Skeletal muscle satellite cell (primary cell): ENCODE results near the gene ARGLU1.

ENCODE experiments used
- H3K27me3 ChIP-seq: 2 replicates; pipeline ENCODE4 v1.7.0; 2013; ENCODE audit warnings: low read length; ENCODE audit not compliant: control insufficient read depth, insufficient read depth
- H3K36me3 ChIP-seq: 2 replicates; pipeline ENCODE4 v1.7.0; 2013; ENCODE audit warnings: mild to moderate bottlenecking, control low read depth, low read length; ENCODE audit not compliant: insufficient read depth
- H3K4me1 ChIP-seq: 2 replicates; pipeline ENCODE4 v1.7.0; 2013; ENCODE audit warnings: low read length; ENCODE audit not compliant: control insufficient read depth, insufficient read depth
- H3K4me2 ChIP-seq: 2 replicates; pipeline ENCODE4 v1.7.0; 2013; ENCODE audit warnings: mild to moderate bottlenecking, low read length
- H3K4me3 ChIP-seq: 2 replicates; pipeline ENCODE4 v1.7.0; 2013; ENCODE audit warnings: low read length
- H3K9ac ChIP-seq: 2 replicates; pipeline ENCODE4 v1.7.0; 2013; ENCODE audit warnings: mild to moderate bottlenecking, low read depth, low read length, moderate library complexity
- H3K9me3 ChIP-seq: replicated peaks from 2 replicates; pipeline ENCODE4 v1.7.0; 2013; ENCODE audit warnings: mild to moderate bottlenecking, control low read depth, low read length

ARGLU1 gene

DNA sequence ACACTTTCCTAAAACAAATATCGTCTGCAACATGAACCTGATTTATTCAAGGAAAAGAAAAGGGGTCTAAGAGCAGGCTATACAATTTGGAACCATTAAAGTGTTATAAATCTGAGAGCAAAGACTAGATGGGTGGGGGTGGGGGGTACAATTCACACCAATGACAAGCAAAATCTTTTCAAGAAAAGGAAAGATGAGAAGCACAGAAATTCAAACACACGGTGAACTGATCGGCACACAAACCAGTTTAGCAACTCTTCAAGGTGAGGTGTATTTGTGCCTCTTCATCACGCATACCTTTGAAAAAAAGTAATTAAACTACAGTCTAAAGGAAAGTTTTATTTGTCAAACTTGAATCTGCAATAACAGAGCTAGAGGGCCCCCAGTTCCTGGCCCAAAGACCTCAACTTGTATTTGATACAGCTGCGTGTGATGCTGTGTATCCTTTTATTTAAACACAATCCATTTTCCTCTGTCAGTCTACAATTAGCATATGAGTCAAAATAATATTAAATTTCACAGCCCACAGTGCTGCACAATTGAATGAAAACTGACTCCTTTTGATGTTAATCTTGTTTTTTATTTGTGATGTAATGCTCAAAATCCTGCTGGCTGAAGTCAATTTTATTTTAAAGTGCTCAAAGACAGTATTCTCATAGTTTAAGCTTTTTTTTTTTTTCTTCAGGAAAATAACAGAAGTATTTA, 46.7 kb downstream of the ARGLU1 start:
- Histone ChIP-seq H3K9me3 (no peaks in the 10 kb centered on the region), H3K9ac (no peak overlapping the region), H3K36me3 (peaks cover 18% of the 10 kb centered on the region), H3K4me2 (no peak overlapping the region), H3K4me3 (no peak overlapping the region), H3K27me3 (no peaks in the 10 kb centered on the region), H3K4me1 (peaks cover 8% of the 10 kb centered on the region)

GRCh38 chr13:106520251-106521054, 47.5 kb downstream of the ARGLU1 start:
- Histone ChIP-seq H3K9ac (no peak overlapping the region), H3K4me2 (no peak overlapping the region), H3K27me3 (no peaks in the 10 kb centered on the region), H3K9me3 (no peaks in the 10 kb centered on the region), H3K36me3 (peaks cover 18% of the 10 kb centered on the region), H3K4me3 (no peak overlapping the region), H3K4me1 (peaks cover 8% of the 10 kb centered on the region)

DNA sequence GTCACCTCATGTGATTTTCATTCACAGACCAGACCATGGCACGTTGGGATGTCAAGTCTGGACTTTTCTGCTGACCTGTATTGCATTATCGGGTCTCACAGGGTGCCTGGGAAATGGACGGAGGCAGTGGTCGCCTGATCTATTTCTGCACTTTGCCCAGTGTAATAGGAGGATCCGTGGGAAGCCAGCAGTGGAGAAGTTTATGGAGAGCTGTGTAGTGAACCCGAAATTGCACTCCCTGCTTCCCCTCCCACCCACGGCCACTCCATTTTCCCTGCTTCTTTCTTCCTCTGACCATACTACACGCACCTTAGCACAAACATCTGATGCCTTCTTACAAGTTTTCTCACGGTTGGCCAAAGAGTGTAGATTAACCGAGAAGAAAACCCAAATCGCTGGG, 49.4 kb downstream of the ARGLU1 start:
- Histone ChIP-seq H3K4me1 (peaks cover 19% of the 10 kb centered on the region), H3K27me3 (no peaks in the 10 kb centered on the region), H3K4me3 (no peak overlapping the region), H3K36me3 (peaks cover 18% of the 10 kb centered on the region), H3K9me3 (no peaks in the 10 kb centered on the region), H3K9ac (no peak overlapping the region), H3K4me2 (no peak overlapping the region)

- no peak overlapping the region for H3K9ac ChIP-seq
- no peak overlapping the region for H3K4me2 ChIP-seq
- peaks cover 23% of the 10 kb centered on the region for H3K4me1 ChIP-seq
- H3K9me3 ChIP-seq = no peaks in the 10 kb centered on the region
- H3K4me3 ChIP-seq = no peak overlapping the region
- no peaks in the 10 kb centered on the region for H3K27me3 ChIP-seq
- H3K36me3 ChIP-seq = peaks cover 18% of the 10 kb centered on the region
These were observed 50.7 kb downstream of the ARGLU1 start for GRCh38 chr13:106517109-106517847.

DNA sequence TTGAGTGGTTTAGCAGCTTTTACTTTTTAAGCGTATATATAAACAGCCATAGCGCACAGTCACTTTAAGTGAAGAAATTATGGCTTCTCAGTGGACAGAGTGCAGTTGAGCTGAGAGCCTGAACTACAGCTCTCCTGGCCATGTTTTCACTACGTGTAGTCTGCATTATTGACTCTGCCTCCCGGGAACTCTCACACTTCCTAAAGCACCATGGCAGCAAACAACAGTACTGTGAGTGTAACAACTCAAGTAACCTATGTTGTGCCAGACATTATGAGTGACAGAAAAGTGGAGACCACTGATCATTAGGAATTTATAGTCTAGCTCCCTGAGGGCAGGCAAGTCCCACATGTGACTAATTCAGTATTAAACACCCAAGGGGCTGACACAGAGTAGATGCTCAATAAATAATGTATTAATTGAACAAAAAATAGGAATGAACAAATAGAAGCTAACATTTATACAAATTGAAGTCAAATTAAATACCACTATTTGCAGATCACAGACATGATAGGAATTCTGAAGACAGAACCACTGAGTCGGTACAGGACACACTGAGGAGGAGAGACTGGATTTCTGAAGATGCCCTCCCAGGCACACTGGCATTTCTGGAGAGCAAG, 52.2 kb downstream of the ARGLU1 start:
- no peak overlapping the region for H3K9ac ChIP-seq
- H3K4me3 ChIP-seq = no peak overlapping the region
- no peaks in the 10 kb centered on the region for H3K9me3 ChIP-seq
- peaks cover 23% of the 10 kb centered on the region for H3K4me1 ChIP-seq
- H3K27me3 ChIP-seq = no peaks in the 10 kb centered on the region
- peaks cover 27% of the 10 kb centered on the region for H3K36me3 ChIP-seq
- H3K4me2 ChIP-seq = no peak overlapping the region

DNA sequence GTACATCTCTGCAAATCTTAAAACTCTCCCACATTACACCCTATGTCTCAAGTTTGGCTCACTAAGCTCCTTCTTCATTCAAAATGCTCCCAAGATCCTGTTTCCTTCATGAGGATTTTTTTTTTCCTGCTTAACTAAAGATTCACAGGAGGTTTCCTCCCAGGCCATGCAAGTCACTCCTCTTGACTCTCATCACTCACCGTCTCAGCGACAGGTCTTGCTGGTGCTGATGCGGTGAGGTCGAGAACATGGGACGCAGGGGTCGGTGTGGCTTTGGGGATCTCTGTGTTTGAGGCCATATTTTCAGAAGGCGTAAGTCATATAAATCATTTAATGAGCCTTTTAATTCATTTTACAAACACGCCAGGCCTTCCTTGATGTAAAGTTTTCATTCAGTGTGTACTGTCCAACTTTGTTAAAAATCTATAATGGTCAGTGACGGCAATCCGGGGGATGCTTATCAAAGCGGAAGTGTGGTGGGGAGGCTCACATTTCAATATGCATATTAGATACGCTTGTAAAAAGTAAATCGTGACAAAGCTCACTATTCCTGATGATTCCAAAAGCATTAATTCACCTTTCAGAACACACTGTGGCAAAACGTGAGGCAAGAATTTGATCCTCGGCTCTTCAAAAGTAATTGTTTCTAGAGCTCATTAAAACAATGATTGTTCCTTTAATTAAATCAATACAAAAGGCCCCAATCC, 52.9 kb downstream of the ARGLU1 start:
- Histone ChIP-seq H3K9me3 (no peaks in the 10 kb centered on the region), H3K4me2 (no peak overlapping the region), H3K9ac (no peak overlapping the region), H3K27me3 (no peaks in the 10 kb centered on the region), H3K36me3 (peaks cover 29% of the 10 kb centered on the region), H3K4me1 (peaks cover 23% of the 10 kb centered on the region), H3K4me3 (no peak overlapping the region)

GRCh38 chr13:106513025-106513983, 54.6 kb downstream of the ARGLU1 start:
- H3K36me3 ChIP-seq = peaks cover 31% of the 10 kb centered on the region
- no peak overlapping the region for H3K9ac ChIP-seq
- H3K4me3 ChIP-seq = no peak overlapping the region
- peak overlapping the region; percentile 26 for H3K4me2 ChIP-seq
- H3K9me3 ChIP-seq = no peaks in the 10 kb centered on the region
- H3K4me1 ChIP-seq = peaks cover 32% of the 10 kb centered on the region
- no peaks in the 10 kb centered on the region for H3K27me3 ChIP-seq

GRCh38 chr13:106507560-106508274, 60.2 kb downstream of the ARGLU1 start:
- H3K4me1 ChIP-seq = peaks cover 40% of the 10 kb centered on the region
- no peaks in the 10 kb centered on the region for H3K9me3 ChIP-seq
- peak overlapping the region; percentile 46 for H3K4me3 ChIP-seq
- peak overlapping the region; percentile 69 for H3K4me2 ChIP-seq
- peak overlapping the region; percentile 67 for H3K9ac ChIP-seq
- no peaks in the 10 kb centered on the region for H3K27me3 ChIP-seq
- H3K36me3 ChIP-seq = peaks cover 48% of the 10 kb centered on the region

GRCh38 chr13:106506286-106506685, 61.7 kb downstream of the ARGLU1 start:
- Histone ChIP-seq H3K4me1 (peaks cover 37% of the 10 kb centered on the region), H3K4me2 (no peak overlapping the region)

DNA sequence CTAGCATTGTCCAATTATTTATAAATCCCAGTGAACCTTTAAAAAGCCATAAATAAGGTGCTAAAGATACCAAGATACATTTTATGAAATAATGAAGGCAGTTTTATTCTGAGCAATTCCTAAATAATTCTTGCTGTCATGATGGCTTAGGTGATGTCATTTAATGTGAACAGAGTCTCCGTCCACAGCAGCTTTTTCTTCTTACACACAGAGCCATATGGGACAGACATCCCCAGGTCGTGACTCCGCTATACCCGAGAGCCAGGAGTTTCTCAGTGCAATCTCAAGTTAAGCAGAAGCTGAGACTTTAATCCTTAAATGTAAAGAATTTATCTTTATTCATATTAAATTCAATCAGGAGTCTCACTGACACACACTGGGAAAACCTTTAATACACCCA, 62.2 kb downstream of the ARGLU1 start:
- Histone ChIP-seq H3K27me3 (no peaks in the 10 kb centered on the region), H3K4me2 (no peak overlapping the region), H3K4me3 (no peak overlapping the region), H3K9me3 (no peaks in the 10 kb centered on the region), H3K36me3 (peaks cover 39% of the 10 kb centered on the region), H3K4me1 (peaks cover 37% of the 10 kb centered on the region), H3K9ac (no peak overlapping the region)

More at GRCh38 chr13:106506286-106506685, 61.7 kb downstream of the ARGLU1 start:
- Histone ChIP-seq H3K9ac (no peak overlapping the region), H3K9me3 (no peaks in the 10 kb centered on the region), H3K36me3 (peaks cover 43% of the 10 kb centered on the region), H3K4me3 (no peak overlapping the region), H3K27me3 (no peaks in the 10 kb centered on the region)
